Skeletal muscle tissue (tissue), 4 donors: ENCODE measurements around the gene NCAM1. TPM values are rescaled to one million over a fixed set of nuclear protein-coding genes. Genes with fewer than 3 reads are reported as not detected.

Experiments
- H3K27ac ChIP-seq: one replicate; pipeline ENCODE4 v1.7.0; 2013; ENCODE audit warnings: mild to moderate bottlenecking, low read depth, low read length, inconsistent platforms
- H3K27me3 ChIP-seq, 3 donors: one replicate each; pipeline ENCODE4 v1.7.0; 2013; ENCODE audit warnings: low read length in 3 of 3; ENCODE audit not compliant: control insufficient read depth in 3 of 3, insufficient read depth in 3 of 3
- H3K36me3 ChIP-seq, 3 donors: one replicate each; pipeline ENCODE4 v1.7.0; 2013; ENCODE audit warnings: low read length in 3 of 3; ENCODE audit not compliant: control insufficient read depth in 3 of 3, insufficient read depth in 3 of 3
- H3K4me1 ChIP-seq, 3 donors: one replicate each; pipeline ENCODE4 v1.7.0; 2013; ENCODE audit warnings: low read length in 3 of 3, mild to moderate bottlenecking in 3 of 3; ENCODE audit not compliant: control insufficient read depth in 3 of 3, insufficient read depth in 3 of 3
- H3K4me3 ChIP-seq, 3 donors: one replicate each; pipeline ENCODE4 v1.7.0; 2013; ENCODE audit warnings: low read length in 3 of 3
- H3K9ac ChIP-seq, 3 donors: one replicate each; pipeline ENCODE4 v1.7.0; 2013; ENCODE audit warnings: low read length in 3 of 3, mild to moderate bottlenecking in 3 of 3, moderate library complexity in 2 of 3, low read depth in 1 of 3
- H3K9me3 ChIP-seq, 3 donors: one replicate each; pipeline ENCODE4 v1.7.0; 2013; ENCODE audit warnings: low read length in 3 of 3; ENCODE audit not compliant: control insufficient read depth in 3 of 3
- total RNA-seq: library from RNA; depleted of rRNA; stranded (reverse); fragments of >200 nt; gene quantifications from one replicate; pipeline ENCODE4 v1.2.3, GENCODE V29; 2014
- donor health status: Osteomylitis.

Gene NCAM1
- total RNA-seq, 1 donor from 2014 or later = 63.7 TPM

GRCh38 chr11:113119966-113120736 is 158.9 kb downstream of the NCAM1 start:
- Histone ChIP-seq H3K27ac (no peak overlapping the region), H3K9ac (no peak overlapping the region), H3K4me1 (peaks cover 0 to 3% (median 3%) of the 10 kb centered on the region in 3 donors), H3K36me3 (no peaks in the 10 kb centered on the region), H3K27me3 (no peaks in the 10 kb centered on the region), H3K9me3 (no peaks in the 10 kb centered on the region), H3K4me3 (no peak overlapping the region)

DNA sequence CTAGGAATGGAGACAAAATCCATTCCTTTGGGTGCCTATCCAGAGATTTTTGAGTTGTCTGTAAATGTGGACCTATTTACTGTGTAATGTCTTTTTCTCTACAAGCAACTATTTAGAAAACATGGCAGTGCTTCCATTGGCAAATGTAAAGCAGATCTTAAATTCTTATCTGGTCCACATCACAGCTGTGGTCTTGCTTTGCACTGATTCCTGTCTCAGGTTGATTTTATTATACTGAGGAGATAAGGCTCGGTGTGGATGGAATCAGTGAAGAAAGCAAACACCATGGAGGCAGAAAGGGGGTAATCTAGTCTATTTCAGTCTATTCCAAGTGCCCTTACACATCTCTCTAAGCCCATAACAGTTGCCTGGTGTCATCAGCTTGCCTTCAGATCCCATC is 160.5 kb downstream of the NCAM1 start:
- no peak overlapping the region for H3K9ac ChIP-seq
- no peaks in the 10 kb centered on the region for H3K9me3 ChIP-seq
- H3K4me1 ChIP-seq = peaks cover 0 to 3% (median 3%) of the 10 kb centered on the region in 3 donors
- H3K27ac ChIP-seq = no peak overlapping the region
- no peaks in the 10 kb centered on the region for H3K36me3 ChIP-seq
- no peaks in the 10 kb centered on the region for H3K27me3 ChIP-seq
- H3K4me3 ChIP-seq = no peak overlapping the region

DNA sequence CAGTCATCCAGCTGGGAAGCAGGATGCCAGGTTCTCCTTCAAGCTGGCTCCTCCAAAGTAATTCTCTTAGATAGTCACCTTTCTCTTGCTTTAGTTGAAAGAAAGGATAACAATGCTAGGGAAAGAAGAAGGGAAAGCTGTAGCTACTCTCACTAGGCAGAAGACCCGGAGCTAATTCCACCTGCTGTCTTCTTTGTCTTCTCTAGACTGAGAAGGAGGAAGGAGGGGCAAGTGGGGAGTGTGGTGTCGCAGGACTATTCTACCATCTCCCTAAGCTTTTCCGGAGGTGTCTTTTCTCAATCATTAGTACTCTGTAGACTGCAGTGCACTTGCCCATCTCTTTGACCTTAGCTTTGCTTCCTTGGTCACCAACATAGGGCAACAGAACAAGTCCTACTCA is 162.8 kb downstream of the NCAM1 start:
- H3K9ac ChIP-seq = no peak overlapping the region
- H3K4me1 ChIP-seq = peaks cover 0 to 3% (median 3%) of the 10 kb centered on the region in 3 donors

GRCh38 chr11:113124578-113124977 is 163.4 kb downstream of the NCAM1 start:
- Histone ChIP-seq H3K9ac (no peak overlapping the region), H3K9me3 (no peaks in the 10 kb centered on the region), H3K4me1 (no peaks in the 10 kb centered on the region), H3K36me3 (no peaks in the 10 kb centered on the region), H3K4me3 (no peak overlapping the region), H3K27me3 (no peaks in the 10 kb centered on the region), H3K27ac (no peak overlapping the region)

More for the DNA sequence above, 162.8 kb downstream of the NCAM1 start:
- Histone ChIP-seq H3K27me3 (no peaks in the 10 kb centered on the region), H3K4me3 (no peak overlapping the region), H3K36me3 (no peaks in the 10 kb centered on the region), H3K9me3 (no peaks in the 10 kb centered on the region), H3K27ac (no peak overlapping the region)

DNA sequence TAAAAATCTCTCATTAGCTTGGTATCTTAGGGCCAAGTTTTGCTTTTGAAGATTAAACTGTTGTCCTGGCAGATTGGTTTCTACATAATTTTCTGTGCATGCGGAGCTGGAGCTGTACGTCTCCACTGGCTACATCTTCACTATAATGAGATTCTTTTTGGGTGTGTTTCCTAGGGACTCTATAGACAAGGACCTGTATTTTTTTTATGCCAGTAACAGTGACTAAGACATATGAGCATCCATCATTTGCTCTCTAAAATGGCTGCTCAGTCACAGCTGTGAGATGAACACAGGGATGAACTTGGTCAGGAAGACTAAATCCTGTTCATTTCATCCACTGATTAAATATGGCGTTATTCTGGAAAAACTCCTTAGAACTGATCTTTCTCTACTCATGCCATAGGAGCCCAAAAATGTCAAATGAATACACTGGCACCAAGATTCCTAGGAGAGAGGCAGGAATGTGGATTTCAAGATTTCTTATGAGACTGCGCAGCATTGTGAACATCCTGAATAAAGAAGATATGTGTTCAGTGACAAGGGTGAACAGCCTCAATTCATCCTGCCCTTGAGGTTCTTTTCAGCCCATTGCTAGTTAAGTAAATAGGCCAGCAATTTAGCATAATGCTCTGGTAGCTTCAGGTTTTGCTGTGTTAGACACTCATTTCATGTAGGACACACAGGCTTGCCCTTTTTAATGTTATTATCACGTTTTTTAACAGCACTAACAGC is 168.2 kb downstream of the NCAM1 start:
- H3K27me3 ChIP-seq = no peaks in the 10 kb centered on the region
- no peaks in the 10 kb centered on the region for H3K4me1 ChIP-seq
- H3K36me3 ChIP-seq = no peaks in the 10 kb centered on the region
- no peak overlapping the region for H3K9ac ChIP-seq
- no peaks in the 10 kb centered on the region for H3K9me3 ChIP-seq
- H3K4me3 ChIP-seq = no peak overlapping the region
- no peak overlapping the region for H3K27ac ChIP-seq

DNA sequence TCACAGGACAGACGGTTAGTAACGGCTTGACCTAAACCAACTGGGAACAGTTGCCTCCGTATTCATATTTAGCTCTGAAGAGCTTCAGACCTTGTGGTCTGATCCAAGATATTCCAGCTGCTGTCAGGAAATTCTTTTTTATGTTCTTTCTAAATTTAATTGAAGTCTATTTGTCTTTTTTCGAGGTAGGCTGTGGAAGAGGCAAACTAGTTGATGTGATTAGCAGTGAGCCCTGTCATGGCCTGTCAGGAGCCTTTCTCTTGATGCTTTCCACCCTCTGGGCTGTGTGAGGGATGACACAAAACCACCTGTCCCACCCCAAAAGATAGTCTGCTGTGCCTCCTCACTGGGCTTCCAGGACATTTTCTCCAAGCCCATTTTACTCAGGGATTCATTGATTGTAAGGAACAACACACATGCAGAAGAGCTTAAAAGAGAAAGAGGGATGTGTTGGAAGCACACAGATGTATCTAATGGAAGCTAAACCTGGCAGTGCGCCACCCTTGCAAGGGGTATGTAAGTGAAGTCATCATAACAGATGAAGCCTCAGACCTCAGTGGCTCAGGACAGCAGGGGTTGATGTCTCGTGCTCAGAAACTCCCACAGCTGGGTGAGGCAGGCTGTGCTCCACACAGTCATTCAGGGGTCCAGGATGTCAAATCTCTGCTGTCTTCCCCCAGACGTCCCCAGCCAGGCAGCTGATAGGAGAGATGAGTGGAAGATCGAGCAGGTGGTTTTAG is 170.0 kb downstream of the NCAM1 start:
- Histone ChIP-seq H3K27me3 (peaks cover 0 to 1% (median 0%) of the 10 kb centered on the region in 3 donors), H3K4me3 (no peak overlapping the region), H3K4me1 (no peaks in the 10 kb centered on the region), H3K9ac (no peak overlapping the region), H3K36me3 (no peaks in the 10 kb centered on the region), H3K9me3 (no peaks in the 10 kb centered on the region), H3K27ac (no peak overlapping the region)

GRCh38 chr11:113133071-113133470 is 171.9 kb downstream of the NCAM1 start:
- Histone ChIP-seq H3K9ac (no peak overlapping the region), H3K27ac (no peak overlapping the region), H3K9me3 (no peaks in the 10 kb centered on the region), H3K4me3 (no peak overlapping the region), H3K27me3 (peaks cover 0 to 3% (median 0%) of the 10 kb centered on the region in 3 donors), H3K36me3 (no peaks in the 10 kb centered on the region), H3K4me1 (no peaks in the 10 kb centered on the region)

GRCh38 chr11:113134626-113135025 is 173.4 kb downstream of the NCAM1 start:
- H3K9me3 ChIP-seq = no peaks in the 10 kb centered on the region
- H3K4me1 ChIP-seq = no peaks in the 10 kb centered on the region
- no peak overlapping the region for H3K27ac ChIP-seq
- H3K27me3 ChIP-seq = peaks cover 0 to 3% (median 0%) of the 10 kb centered on the region in 3 donors
- no peaks in the 10 kb centered on the region for H3K36me3 ChIP-seq
- H3K9ac ChIP-seq = no peak overlapping the region
- H3K4me3 ChIP-seq = no peak overlapping the region

DNA sequence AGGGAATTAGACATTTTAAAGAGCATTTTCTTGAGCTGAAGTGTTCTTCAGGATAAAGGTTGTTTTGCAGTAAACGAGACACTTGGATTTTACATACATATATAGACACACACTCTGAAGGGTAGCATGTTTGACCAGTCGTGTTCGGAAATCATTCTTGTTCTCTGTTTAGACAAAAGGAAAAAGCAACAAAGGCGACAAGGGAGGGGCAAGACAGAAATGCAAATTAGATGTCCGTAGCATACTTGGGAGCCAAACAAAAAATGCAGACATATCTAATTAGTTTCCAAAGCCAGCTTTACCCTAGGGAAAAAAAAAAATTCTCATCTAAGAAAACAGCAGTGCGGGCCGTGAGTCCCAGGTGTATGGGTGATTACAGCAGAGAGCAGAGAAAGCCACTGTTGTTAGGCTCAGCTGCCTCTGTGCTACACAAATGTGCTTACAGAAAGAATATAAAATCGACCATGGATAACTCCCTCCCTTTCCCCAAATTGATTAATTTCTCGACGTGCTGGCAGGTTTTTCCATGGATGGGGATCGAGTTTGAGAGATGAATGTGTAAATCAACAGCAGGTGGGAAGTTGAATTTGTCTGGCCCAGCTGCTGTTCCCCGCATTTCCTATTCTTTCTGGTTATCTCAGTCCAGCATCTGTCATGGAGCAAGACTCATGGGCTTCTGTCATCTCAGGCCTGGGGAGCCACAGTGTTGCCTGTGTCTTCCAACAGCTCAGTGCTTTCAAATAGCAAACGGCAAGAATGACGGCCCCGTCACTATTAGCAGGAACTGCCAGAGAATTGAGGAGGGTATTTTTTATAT is 176.7 kb downstream of the NCAM1 start:
- H3K9me3 ChIP-seq = no peaks in the 10 kb centered on the region
- no peaks in the 10 kb centered on the region for H3K36me3 ChIP-seq
- no peak overlapping the region for H3K27ac ChIP-seq
- no peak overlapping the region for H3K9ac ChIP-seq
- H3K27me3 ChIP-seq = peaks cover 0 to 4% (median 3%) of the 10 kb centered on the region in 3 donors
- H3K4me3 ChIP-seq = no peak overlapping the region
- H3K4me1 ChIP-seq = no peaks in the 10 kb centered on the region
